WTC11 (cell line): ENCODE results near the gene ENTR1.

Source experiments
- CREB1 ChIP-seq: sonication (generic); formaldehyde crosslinking; IDR thresholded peaks from 2 replicates; pipeline ENCODE4 v1.8.0; 2023; ENCODE audit warnings: mild to moderate bottlenecking, missing genetic modification reagents
- MAX ChIP-seq: sonication (generic); formaldehyde crosslinking; IDR thresholded peaks from 2 replicates; pipeline ENCODE4 v1.8.0; 2022; ENCODE audit warnings: mild to moderate bottlenecking, missing genetic modification reagents
- MXD4 ChIP-seq: fragments of 250-450 bp; sonication (Bioruptor Pico); IDR thresholded peaks from 2 replicates; pipeline ENCODE4 v1.8.0; 2021; ENCODE audit warnings: mild to moderate bottlenecking, moderate library complexity, borderline replicate concordance
- SMAD3 ChIP-seq: sonication (generic); formaldehyde crosslinking; IDR thresholded peaks from 2 replicates; pipeline ENCODE4 v1.8.0; 2022; ENCODE audit warnings: missing genetic modification reagents, mild to moderate bottlenecking, borderline replicate concordance
- TF ChIP-seq, protein P1 (sequence below): fragments of 200-600 bp; IDR thresholded peaks from 2 replicates; pipeline ENCODE4 v1.8.0; 2022; ENCODE audit warnings: antibody characterized with exemption

DNA sequence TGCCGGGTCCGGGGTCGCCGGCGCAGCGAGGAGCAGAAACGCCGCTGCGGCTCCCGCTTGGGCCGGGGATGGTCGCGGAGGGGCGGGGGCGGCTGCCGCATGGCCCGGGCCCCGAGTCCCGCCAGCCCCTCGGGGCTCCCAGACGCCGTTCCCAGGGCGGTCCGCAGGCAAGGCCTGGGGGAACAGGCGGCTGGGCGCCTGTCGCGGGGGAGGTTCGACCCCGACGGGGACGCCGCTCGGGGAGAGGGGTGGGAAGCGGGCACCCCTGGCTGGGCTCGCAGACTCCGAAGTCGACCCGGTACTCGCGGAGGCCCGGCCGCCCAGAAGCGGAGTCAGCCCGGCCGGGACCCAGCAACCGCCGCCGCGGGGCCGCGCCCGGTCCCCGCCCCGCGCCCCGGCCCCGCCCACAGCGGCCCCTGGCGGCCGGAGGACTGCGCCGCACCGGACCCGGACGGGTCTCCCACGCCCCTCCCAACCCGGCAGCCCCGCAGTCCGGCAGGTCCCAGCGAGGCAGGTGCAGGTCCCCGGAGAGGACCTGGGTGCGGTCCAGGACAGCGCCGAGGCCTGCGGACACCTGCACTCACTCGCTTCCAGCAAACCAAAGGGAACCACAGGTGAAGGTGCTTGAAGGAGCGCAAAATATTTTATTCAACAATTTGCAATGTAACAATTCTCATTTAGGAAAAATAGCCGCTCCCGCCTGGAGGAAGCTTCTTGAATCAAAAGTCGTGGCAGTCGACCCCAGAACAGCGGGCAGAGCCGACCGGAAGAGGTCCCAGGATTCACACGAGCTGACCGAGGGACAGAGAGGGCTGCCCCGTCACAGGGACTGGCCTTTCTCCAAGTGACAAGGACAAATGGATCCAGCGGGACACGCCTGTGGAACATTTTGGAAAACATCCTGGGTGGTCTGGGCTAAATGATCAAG is 29.3 kb upstream of the ENTR1 start, which contains the start of gene INPP5E:
- TF ChIP-seq, protein P1, sequence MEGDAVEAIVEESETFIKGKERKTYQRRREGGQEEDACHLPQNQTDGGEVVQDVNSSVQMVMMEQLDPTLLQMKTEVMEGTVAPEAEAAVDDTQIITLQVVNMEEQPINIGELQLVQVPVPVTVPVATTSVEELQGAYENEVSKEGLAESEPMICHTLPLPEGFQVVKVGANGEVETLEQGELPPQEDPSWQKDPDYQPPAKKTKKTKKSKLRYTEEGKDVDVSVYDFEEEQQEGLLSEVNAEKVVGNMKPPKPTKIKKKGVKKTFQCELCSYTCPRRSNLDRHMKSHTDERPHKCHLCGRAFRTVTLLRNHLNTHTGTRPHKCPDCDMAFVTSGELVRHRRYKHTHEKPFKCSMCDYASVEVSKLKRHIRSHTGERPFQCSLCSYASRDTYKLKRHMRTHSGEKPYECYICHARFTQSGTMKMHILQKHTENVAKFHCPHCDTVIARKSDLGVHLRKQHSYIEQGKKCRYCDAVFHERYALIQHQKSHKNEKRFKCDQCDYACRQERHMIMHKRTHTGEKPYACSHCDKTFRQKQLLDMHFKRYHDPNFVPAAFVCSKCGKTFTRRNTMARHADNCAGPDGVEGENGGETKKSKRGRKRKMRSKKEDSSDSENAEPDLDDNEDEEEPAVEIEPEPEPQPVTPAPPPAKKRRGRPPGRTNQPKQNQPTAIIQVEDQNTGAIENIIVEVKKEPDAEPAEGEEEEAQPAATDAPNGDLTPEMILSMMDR: peak; percentile 70; the same call in 1 of the 2 replicates
- no peak for TF ChIP-seq CREB1 (CRISPR knock-in tag)
- no peak for TF ChIP-seq SMAD3
- TF ChIP-seq MXD4: no peak
- TF ChIP-seq MAX (CRISPR knock-in tag): no peak
